GM19240 (cell line): ENCODE measurements around the gene TMEM9.

Source experiments
- DNase-seq: peaks from one replicate; pipeline ENCODE4 v3.0.0; 2011; ENCODE audit warnings: low spot score; ENCODE audit not compliant: insufficient read length

TMEM9 gene

GRCh38 chr1:201109651-201110050 lies 44.6 kb downstream of the TMEM9 start:
- DNase-seq, result no peak

GRCh38 chr1:201108614-201109013 lies 45.7 kb downstream of the TMEM9 start:
- DNase-seq, result no peak

- DNase-seq, result no peak
Measured at GRCh38 chr1:201105688-201106087, 48.6 kb downstream of the TMEM9 start.

- DNase-seq, result no peak
Measured at GRCh38 chr1:201104141-201104540, 50.1 kb downstream of the TMEM9 start.

- no peak for DNase-seq
Measured at GRCh38 chr1:201103666-201104065, 50.6 kb downstream of the TMEM9 start.

GRCh38 chr1:201100169-201100930 lies 53.9 kb downstream of the TMEM9 start:
- no peak for DNase-seq

- DNase-seq, result no peak
Measured at GRCh38 chr1:201098992-201099677, 55.1 kb downstream of the TMEM9 start.

- no peak for DNase-seq
Measured at GRCh38 chr1:201096977-201097856, 57.1 kb downstream of the TMEM9 start.

GRCh38 chr1:201096041-201096461 lies 58.2 kb downstream of the TMEM9 start:
- no peak for DNase-seq

- no peak for DNase-seq
Measured at GRCh38 chr1:201095581-201095980, 58.7 kb downstream of the TMEM9 start.

GRCh38 chr1:201094832-201095231 lies 59.4 kb downstream of the TMEM9 start:
- DNase-seq, result no peak

- DNase-seq, result no peak
Measured at GRCh38 chr1:201093962-201094361, 60.3 kb downstream of the TMEM9 start.

GRCh38 chr1:201093561-201093960 lies 60.7 kb downstream of the TMEM9 start:
- DNase-seq, result no peak

- DNase-seq, result no peak
Measured at GRCh38 chr1:201092738-201093137, 61.5 kb downstream of the TMEM9 start.

- DNase-seq, result no peak
Measured at GRCh38 chr1:201091256-201091655, 63.0 kb downstream of the TMEM9 start.

- no peak for DNase-seq
Measured at GRCh38 chr1:201090541-201090940, 63.7 kb downstream of the TMEM9 start.

GRCh38 chr1:201089596-201089995 lies 64.7 kb downstream of the TMEM9 start:
- no peak for DNase-seq

- DNase-seq, result no peak
Measured at GRCh38 chr1:201088901-201089525, 65.3 kb downstream of the TMEM9 start.

GRCh38 chr1:201088395-201088794 lies 65.9 kb downstream of the TMEM9 start:
- DNase-seq, result no peak

- DNase-seq, result peak; percentile 61
Measured at GRCh38 chr1:201085902-201086735, 68.2 kb downstream of the TMEM9 start.
